SK-N-SH (cell line): ENCODE measurements around the gene PCDH17.

Experiments used
- MAX ChIP-seq: IDR thresholded peaks from 2 replicates; pipeline ENCODE4 v1.4.0; 2012; ENCODE audit warnings: low read depth
- MEF2A ChIP-seq: IDR thresholded peaks from 2 replicates; pipeline ENCODE4 v1.4.0; 2012; ENCODE audit warnings: low read depth, borderline replicate concordance
- PBX3 ChIP-seq: IDR thresholded peaks from 2 replicates; pipeline ENCODE4; 2012
- SIN3A ChIP-seq: IDR thresholded peaks from 2 replicates; pipeline ENCODE4 v1.6.1; 2012; ENCODE audit warnings: low read depth, mild to moderate bottlenecking, low read length, moderate library complexity, borderline replicate concordance
- TAF1 ChIP-seq: IDR thresholded peaks from 2 replicates; pipeline ENCODE4 v1.6.1; 2012; ENCODE audit warnings: low read depth, mild to moderate bottlenecking, low read length, moderate library complexity, borderline replicate concordance
- YY1 ChIP-seq: IDR thresholded peaks from 2 replicates; pipeline ENCODE4 v1.4.0; 2012; ENCODE audit warnings: low read depth, mild to moderate bottlenecking
- TF ChIP-seq, protein P1 (sequence below): fragments of 200-600 bp; sonication (generic); IDR thresholded peaks from 2 replicates; pipeline ENCODE4 v1.6.1; 2017; ENCODE audit warnings: antibody characterized with exemption, mild to moderate bottlenecking, moderate library complexity
- TF ChIP-seq, protein P2 (sequence below): fragments of 150-350 bp; IDR thresholded peaks from 2 replicates; pipeline ENCODE4 v1.6.1; 2017; ENCODE audit warnings: antibody characterized with exemption, low read length, low read depth, borderline replicate concordance

DNA sequence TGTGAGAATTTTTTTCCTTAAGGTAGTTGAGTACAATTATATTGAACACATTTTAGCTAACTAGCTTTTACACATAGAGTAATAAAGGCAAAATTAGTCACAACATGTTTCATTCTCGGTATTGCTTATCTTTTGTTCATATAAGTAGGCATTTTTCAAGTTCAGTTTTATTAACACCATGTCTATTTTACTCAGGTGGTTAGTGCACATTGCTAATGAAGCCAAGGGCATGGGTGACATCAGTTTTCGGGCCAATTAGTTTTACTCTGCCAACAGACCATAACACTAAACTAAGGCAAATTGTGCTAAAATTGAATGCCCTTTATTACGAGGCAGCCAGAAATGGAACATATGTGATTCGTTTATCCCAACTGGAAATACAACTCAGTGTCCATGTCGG lies 19.6 kb upstream of the PCDH17 start:
- TF ChIP-seq, protein P1, sequence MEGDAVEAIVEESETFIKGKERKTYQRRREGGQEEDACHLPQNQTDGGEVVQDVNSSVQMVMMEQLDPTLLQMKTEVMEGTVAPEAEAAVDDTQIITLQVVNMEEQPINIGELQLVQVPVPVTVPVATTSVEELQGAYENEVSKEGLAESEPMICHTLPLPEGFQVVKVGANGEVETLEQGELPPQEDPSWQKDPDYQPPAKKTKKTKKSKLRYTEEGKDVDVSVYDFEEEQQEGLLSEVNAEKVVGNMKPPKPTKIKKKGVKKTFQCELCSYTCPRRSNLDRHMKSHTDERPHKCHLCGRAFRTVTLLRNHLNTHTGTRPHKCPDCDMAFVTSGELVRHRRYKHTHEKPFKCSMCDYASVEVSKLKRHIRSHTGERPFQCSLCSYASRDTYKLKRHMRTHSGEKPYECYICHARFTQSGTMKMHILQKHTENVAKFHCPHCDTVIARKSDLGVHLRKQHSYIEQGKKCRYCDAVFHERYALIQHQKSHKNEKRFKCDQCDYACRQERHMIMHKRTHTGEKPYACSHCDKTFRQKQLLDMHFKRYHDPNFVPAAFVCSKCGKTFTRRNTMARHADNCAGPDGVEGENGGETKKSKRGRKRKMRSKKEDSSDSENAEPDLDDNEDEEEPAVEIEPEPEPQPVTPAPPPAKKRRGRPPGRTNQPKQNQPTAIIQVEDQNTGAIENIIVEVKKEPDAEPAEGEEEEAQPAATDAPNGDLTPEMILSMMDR: no peak
- TF ChIP-seq MAX: no peak
- no peak for TF ChIP-seq MEF2A
- TF ChIP-seq YY1: no peak
- TF ChIP-seq SIN3A: no peak
- TF ChIP-seq, protein P2, sequence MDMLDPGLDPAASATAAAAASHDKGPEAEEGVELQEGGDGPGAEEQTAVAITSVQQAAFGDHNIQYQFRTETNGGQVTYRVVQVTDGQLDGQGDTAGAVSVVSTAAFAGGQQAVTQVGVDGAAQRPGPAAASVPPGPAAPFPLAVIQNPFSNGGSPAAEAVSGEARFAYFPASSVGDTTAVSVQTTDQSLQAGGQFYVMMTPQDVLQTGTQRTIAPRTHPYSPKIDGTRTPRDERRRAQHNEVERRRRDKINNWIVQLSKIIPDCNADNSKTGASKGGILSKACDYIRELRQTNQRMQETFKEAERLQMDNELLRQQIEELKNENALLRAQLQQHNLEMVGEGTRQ: no peak
- TF ChIP-seq TAF1: no peak
- no peak for TF ChIP-seq PBX3
